H1 (cell line): ENCODE measurements around the gene DDIAS.
"Not testable (repeated sequence)": the region's sequence is repeated elsewhere in the genome, so short reads cannot be mapped to it uniquely, and the experiment has no call there.

Experiments used
- CEBPB ChIP-seq: IDR thresholded peaks from 2 replicates; pipeline ENCODE4 v1.6.1; 2012; ENCODE audit warnings: low read depth, low read length
- FOSL1 ChIP-seq: IDR thresholded peaks from 2 replicates; pipeline ENCODE4 v1.6.1; 2011; ENCODE audit warnings: mild to moderate bottlenecking, low read depth, low read length, moderate library complexity; ENCODE audit not compliant: insufficient read depth
- TF ChIP-seq, protein P1 (sequence below), 3 experiments: IDR thresholded peaks; 1 replicate in 2 of 3; 2 replicates in 1 of 3; pipeline versions ENCODE4 v1.5.1 to v1.6.1; 2011; ENCODE audit warnings: low read length in 3 of 3, mild to moderate bottlenecking in 3 of 3, inconsistent platforms in 2 of 3, low read depth in 1 of 3, moderate library complexity in 1 of 3; ENCODE audit not compliant: insufficient read depth in 1 of 3; ENCODE audit errors: control extremely low read depth in 1 of 3

- TF ChIP-seq, protein P1, sequence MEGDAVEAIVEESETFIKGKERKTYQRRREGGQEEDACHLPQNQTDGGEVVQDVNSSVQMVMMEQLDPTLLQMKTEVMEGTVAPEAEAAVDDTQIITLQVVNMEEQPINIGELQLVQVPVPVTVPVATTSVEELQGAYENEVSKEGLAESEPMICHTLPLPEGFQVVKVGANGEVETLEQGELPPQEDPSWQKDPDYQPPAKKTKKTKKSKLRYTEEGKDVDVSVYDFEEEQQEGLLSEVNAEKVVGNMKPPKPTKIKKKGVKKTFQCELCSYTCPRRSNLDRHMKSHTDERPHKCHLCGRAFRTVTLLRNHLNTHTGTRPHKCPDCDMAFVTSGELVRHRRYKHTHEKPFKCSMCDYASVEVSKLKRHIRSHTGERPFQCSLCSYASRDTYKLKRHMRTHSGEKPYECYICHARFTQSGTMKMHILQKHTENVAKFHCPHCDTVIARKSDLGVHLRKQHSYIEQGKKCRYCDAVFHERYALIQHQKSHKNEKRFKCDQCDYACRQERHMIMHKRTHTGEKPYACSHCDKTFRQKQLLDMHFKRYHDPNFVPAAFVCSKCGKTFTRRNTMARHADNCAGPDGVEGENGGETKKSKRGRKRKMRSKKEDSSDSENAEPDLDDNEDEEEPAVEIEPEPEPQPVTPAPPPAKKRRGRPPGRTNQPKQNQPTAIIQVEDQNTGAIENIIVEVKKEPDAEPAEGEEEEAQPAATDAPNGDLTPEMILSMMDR (IDR thresholded peaks at IDR 0.05; ENCODE audit: control extremely low read depth in 1 of 3, insufficient read depth in 1 of 3, low read depth in 1 of 3, low read length in 3 of 3) = not testable (repeated sequence)
- TF ChIP-seq FOSL1, CEBPB: not testable (repeated sequence)
Measured at GRCh38 chr11:82945041-82945440, 43.5 kb downstream of the DDIAS start.
